H9 (cell line): ENCODE data around the gene HOXA9. TPM values are rescaled to one million over a fixed set of nuclear protein-coding genes. Genes with fewer than 3 reads are reported as not detected.

Experiments used
- DNase-seq: peaks from one replicate; pipeline ENCODE4 v3.0.0-alpha.2; 2017
- H2AFZ ChIP-seq: one replicate; pipeline ENCODE4 v1.6.1; 2013; ENCODE audit warnings: mild to moderate bottlenecking, low read length, control low read depth, moderate library complexity
- H2AK5ac ChIP-seq: 2 replicates; pipeline ENCODE4 v1.6.1; 2013; ENCODE audit warnings: low read length, control low read depth, mixed read lengths; ENCODE audit not compliant: insufficient read length
- H2BK120ac ChIP-seq: one replicate; pipeline ENCODE4 v1.6.1; 2013; ENCODE audit warnings: low read depth, mild to moderate bottlenecking, low read length, control low read depth, inconsistent platforms; ENCODE audit not compliant: poor library complexity, severe bottlenecking
- H2BK12ac ChIP-seq: 2 replicates; pipeline ENCODE4 v1.6.1; 2013; ENCODE audit warnings: low read length, control low read depth, mixed read lengths, low read depth; ENCODE audit not compliant: insufficient read length
- H2BK15ac ChIP-seq: 2 replicates; pipeline ENCODE4 v1.6.1; 2013; ENCODE audit warnings: low read depth, low read length, control low read depth
- H2BK20ac ChIP-seq: one replicate; pipeline ENCODE4 v1.6.1; 2013; ENCODE audit warnings: low read depth, mild to moderate bottlenecking, low read length, control low read depth, inconsistent platforms; ENCODE audit not compliant: poor library complexity, severe bottlenecking
- H2BK5ac ChIP-seq: 2 replicates; pipeline ENCODE4 v1.6.1; 2013; ENCODE audit warnings: low read length, control low read depth, mixed read lengths; ENCODE audit not compliant: insufficient read length
- H3K14ac ChIP-seq: 2 replicates; pipeline ENCODE4 v1.6.1; 2013; ENCODE audit warnings: low read length, control low read depth; ENCODE audit not compliant: insufficient read depth
- H3K18ac ChIP-seq: 2 replicates; pipeline ENCODE4 v1.6.1; 2013; ENCODE audit warnings: low read depth, mild to moderate bottlenecking, mixed read lengths, low read length, control low read depth; ENCODE audit not compliant: insufficient read length
- H3K23ac ChIP-seq: 2 replicates; pipeline ENCODE4 v1.6.1; 2013; ENCODE audit warnings: low read length, control low read depth, mixed read lengths, low read depth; ENCODE audit not compliant: insufficient read length
- H3K23me2 ChIP-seq: 2 replicates; pipeline ENCODE4 v1.6.1; 2013; ENCODE audit warnings: low read depth, mild to moderate bottlenecking, mixed read lengths, low read length, control low read depth; ENCODE audit not compliant: insufficient read length, poor library complexity, severe bottlenecking
- H3K27ac ChIP-seq: 2 replicates; pipeline ENCODE4 v1.5.1; 2013; ENCODE audit warnings: low read length, control low read depth, mixed read lengths, low read depth; ENCODE audit not compliant: insufficient read length
- H3K27me3 ChIP-seq: 2 replicates; pipeline ENCODE4 v1.6.1; 2013; ENCODE audit warnings: low read length, control low read depth, inconsistent platforms; ENCODE audit not compliant: insufficient read depth
- H3K4ac ChIP-seq: 2 replicates; pipeline ENCODE4 v1.6.1; 2013; ENCODE audit warnings: low read depth, mild to moderate bottlenecking, control low read depth, inconsistent platforms, low read length, moderate library complexity
- H3K4me1 ChIP-seq: 2 replicates; pipeline ENCODE4 v1.6.1; 2013; ENCODE audit warnings: low read length, control low read depth, inconsistent platforms; ENCODE audit not compliant: insufficient read depth
- H3K4me2 ChIP-seq: 2 replicates; pipeline ENCODE4 v1.6.1; 2013; ENCODE audit warnings: low read length, control low read depth, mixed read lengths; ENCODE audit not compliant: insufficient read length, insufficient read depth
- H3K56ac ChIP-seq: 2 replicates; pipeline ENCODE4 v1.6.1; 2013; ENCODE audit warnings: low read depth, mild to moderate bottlenecking, mixed read lengths, low read length, control low read depth; ENCODE audit not compliant: insufficient read length
- H3K79me1 ChIP-seq: 2 replicates; pipeline ENCODE4 v1.6.1; 2013; ENCODE audit warnings: low read depth, mild to moderate bottlenecking, moderate library complexity, low read length, control low read depth, inconsistent platforms; ENCODE audit not compliant: insufficient read depth, poor library complexity, severe bottlenecking
- H3K79me2 ChIP-seq: 2 replicates; pipeline ENCODE4 v1.6.1; 2013; ENCODE audit warnings: low read length, control low read depth, inconsistent platforms; ENCODE audit not compliant: insufficient read depth
- H3K9ac ChIP-seq: 2 replicates; pipeline ENCODE4 v1.6.1; 2013; ENCODE audit warnings: low read length, control low read depth, mixed read lengths; ENCODE audit not compliant: insufficient read length; ENCODE audit errors: extremely low read depth
- H3K9me3 ChIP-seq: one replicate; pipeline ENCODE4 v1.6.1; 2013; ENCODE audit warnings: low read depth, low read length, inconsistent platforms; ENCODE audit not compliant: control insufficient read depth
- H3T11ph ChIP-seq: one replicate; pipeline ENCODE4 v1.6.1; 2013; ENCODE audit warnings: mild to moderate bottlenecking, low read length, control low read depth, inconsistent platforms
- H4K20me1 ChIP-seq: one replicate; pipeline ENCODE4 v1.6.1; 2013; ENCODE audit not compliant: control insufficient read depth, insufficient read length, insufficient read depth
- H4K5ac ChIP-seq: 2 replicates; pipeline ENCODE4 v1.6.1; 2013; ENCODE audit warnings: low read depth, mild to moderate bottlenecking, mixed read lengths, low read length, control low read depth; ENCODE audit not compliant: insufficient read length
- H4K8ac ChIP-seq: replicated peaks from 2 replicates; pipeline ENCODE4 v1.6.1; 2013; ENCODE audit warnings: low read length, control low read depth, mixed read lengths, low read depth; ENCODE audit not compliant: insufficient read length
- H4K91ac ChIP-seq: 2 replicates; pipeline ENCODE4 v1.6.1; 2013; ENCODE audit warnings: low read depth, mild to moderate bottlenecking, moderate library complexity, mixed read lengths, low read length, control low read depth; ENCODE audit not compliant: insufficient read length
- H3K27ac Mint-ChIP-seq, 3 experiments: 2 replicates in 2 of 3; 3 replicates in 1 of 3; pipeline ENCODE4 v1.8.0; 2020 to 2021; ENCODE audit warnings: mixed read lengths in 3 of 3, mild to moderate bottlenecking in 1 of 3, moderate library complexity in 1 of 3
- H3K27me3 Mint-ChIP-seq: 2 replicates; pipeline ENCODE4 v1.8.0; 2021; ENCODE audit warnings: low read depth, mild to moderate bottlenecking, moderate library complexity, mixed read lengths
- H3K36me3 Mint-ChIP-seq, 3 experiments: 2 replicates in 2 of 3; 3 replicates in 1 of 3; pipeline ENCODE4 v1.8.0; 2020 to 2021; ENCODE audit warnings: low read depth in 3 of 3, mixed read lengths in 3 of 3; ENCODE audit not compliant: insufficient read depth in 1 of 3
- H3K4me1 Mint-ChIP-seq, 2 experiments: 2 replicates each; pipeline ENCODE4 v1.8.0; 2020; ENCODE audit warnings: mixed read lengths in 2 of 2
- H3K4me3 Mint-ChIP-seq, 2 experiments: 2 replicates in 1 of 2; 3 replicates in 1 of 2; pipeline ENCODE4 v1.8.0; 2020 to 2021; ENCODE audit warnings: mild to moderate bottlenecking in 2 of 2, mixed read lengths in 2 of 2, moderate library complexity in 1 of 2
- H3K9me3 Mint-ChIP-seq, 2 experiments: 2 replicates in 1 of 2; 3 replicates in 1 of 2; pipeline ENCODE4 v1.8.0; 2020; ENCODE audit warnings: mild to moderate bottlenecking in 2 of 2, mixed read lengths in 2 of 2, moderate library complexity in 1 of 2
- WGBS: extraction: QIAGEN DNeasy Blood & Tissue Kit; methylation state at CpG from one replicate; pipeline ENCODE4 v1.1.7; 2013; ENCODE audit warnings: missing lambda C conversion rate, low lambda C conversion rate, mixed read lengths; ENCODE audit not compliant: insufficient read length; ENCODE audit errors: extremely low coverage; 5-methylcytosine and 5-hydroxymethylcytosine counted together
- total RNA-seq: library from RNA; stranded (reverse); gene quantifications from 2 replicates; pipeline ENCODE4 v1.2.1, GENCODE V29; 2021
- TF ChIP-seq, protein P1 (sequence below): fragments of 200-600 bp; sonication (generic); conservative IDR thresholded peaks from 3 replicates; pipeline ENCODE4 v1.8.0; 2021; ENCODE audit warnings: antibody characterized with exemption, mild to moderate bottlenecking

The HOXA9 gene
- total RNA-seq, 1 experiment from 2014 or later = not detected

DNA sequence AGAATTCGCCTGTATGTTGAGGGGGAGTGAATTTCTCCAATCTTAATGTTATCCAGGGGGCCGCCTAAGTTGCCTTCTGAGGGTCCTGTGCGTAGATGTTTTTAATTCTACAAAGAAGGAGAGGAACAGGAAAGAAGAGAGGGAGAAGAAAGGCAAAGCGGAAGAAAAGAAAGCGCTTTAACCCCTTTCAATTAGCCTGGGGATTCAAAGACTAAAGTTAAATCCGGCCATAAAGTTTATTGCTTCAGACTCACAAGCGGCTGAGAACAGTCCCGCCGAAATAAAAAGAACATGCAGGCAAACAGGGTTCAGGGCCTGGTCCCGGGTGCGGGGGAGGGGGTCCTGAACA, 26.4 kb downstream of the HOXA9 start:
- Histone ChIP-seq H3K4ac (no peak overlapping the region), H2BK12ac (no peak overlapping the region), H4K5ac (no peak overlapping the region), H3K9ac (no peak overlapping the region), H3K27ac (no peak overlapping the region), H3K18ac (no peak overlapping the region), H3K79me1 (no peaks in the 10 kb centered on the region), H2AFZ (no peak overlapping the region), H3K9me3 (no peaks in the 10 kb centered on the region), H2BK120ac (no peak overlapping the region), H3K4me1 (no peaks in the 10 kb centered on the region), H4K20me1 (no peaks in the 10 kb centered on the region), H3K23ac (no peak overlapping the region), H3K14ac (no peak overlapping the region), H4K91ac (no peak overlapping the region), H3K4me2 (no peak overlapping the region), H3K23me2 (peaks cover 10% of the 10 kb centered on the region), H3K79me2 (no peaks in the 10 kb centered on the region), H2BK15ac (no peak overlapping the region), H2AK5ac (no peak overlapping the region), H2BK5ac (no peak overlapping the region), H4K8ac (no peak overlapping the region), H3K27me3 (peaks cover 98% of the 10 kb centered on the region), H3T11ph (no peak overlapping the region), H2BK20ac (no peak overlapping the region), H3K56ac (no peak overlapping the region)
- no CpG with 5 or more reads among the region's 11 CpGs for WGBS
- DNase-seq = no peak
- no peak overlapping the region; a peak in 1 of 5 replicates for H3K4me3 Mint-ChIP-seq
- TF ChIP-seq, protein P1, sequence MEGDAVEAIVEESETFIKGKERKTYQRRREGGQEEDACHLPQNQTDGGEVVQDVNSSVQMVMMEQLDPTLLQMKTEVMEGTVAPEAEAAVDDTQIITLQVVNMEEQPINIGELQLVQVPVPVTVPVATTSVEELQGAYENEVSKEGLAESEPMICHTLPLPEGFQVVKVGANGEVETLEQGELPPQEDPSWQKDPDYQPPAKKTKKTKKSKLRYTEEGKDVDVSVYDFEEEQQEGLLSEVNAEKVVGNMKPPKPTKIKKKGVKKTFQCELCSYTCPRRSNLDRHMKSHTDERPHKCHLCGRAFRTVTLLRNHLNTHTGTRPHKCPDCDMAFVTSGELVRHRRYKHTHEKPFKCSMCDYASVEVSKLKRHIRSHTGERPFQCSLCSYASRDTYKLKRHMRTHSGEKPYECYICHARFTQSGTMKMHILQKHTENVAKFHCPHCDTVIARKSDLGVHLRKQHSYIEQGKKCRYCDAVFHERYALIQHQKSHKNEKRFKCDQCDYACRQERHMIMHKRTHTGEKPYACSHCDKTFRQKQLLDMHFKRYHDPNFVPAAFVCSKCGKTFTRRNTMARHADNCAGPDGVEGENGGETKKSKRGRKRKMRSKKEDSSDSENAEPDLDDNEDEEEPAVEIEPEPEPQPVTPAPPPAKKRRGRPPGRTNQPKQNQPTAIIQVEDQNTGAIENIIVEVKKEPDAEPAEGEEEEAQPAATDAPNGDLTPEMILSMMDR = no peak
- peaks cover 7 to 13% of the 10 kb centered on the region in 2 experiments for H3K4me1 Mint-ChIP-seq
- peaks cover 0 to 21% of the 10 kb centered on the region in 2 experiments for H3K9me3 Mint-ChIP-seq
- H3K36me3 Mint-ChIP-seq = no peaks in the 10 kb centered on the region; a peak in 1 of 7 replicates
- H3K27me3 Mint-ChIP-seq = peaks cover 100% of the 10 kb centered on the region
- H3K27ac Mint-ChIP-seq = no peak overlapping the region
